ENCODE results near the gene IBTK.

- TF ChIP-seq, protein P1, sequence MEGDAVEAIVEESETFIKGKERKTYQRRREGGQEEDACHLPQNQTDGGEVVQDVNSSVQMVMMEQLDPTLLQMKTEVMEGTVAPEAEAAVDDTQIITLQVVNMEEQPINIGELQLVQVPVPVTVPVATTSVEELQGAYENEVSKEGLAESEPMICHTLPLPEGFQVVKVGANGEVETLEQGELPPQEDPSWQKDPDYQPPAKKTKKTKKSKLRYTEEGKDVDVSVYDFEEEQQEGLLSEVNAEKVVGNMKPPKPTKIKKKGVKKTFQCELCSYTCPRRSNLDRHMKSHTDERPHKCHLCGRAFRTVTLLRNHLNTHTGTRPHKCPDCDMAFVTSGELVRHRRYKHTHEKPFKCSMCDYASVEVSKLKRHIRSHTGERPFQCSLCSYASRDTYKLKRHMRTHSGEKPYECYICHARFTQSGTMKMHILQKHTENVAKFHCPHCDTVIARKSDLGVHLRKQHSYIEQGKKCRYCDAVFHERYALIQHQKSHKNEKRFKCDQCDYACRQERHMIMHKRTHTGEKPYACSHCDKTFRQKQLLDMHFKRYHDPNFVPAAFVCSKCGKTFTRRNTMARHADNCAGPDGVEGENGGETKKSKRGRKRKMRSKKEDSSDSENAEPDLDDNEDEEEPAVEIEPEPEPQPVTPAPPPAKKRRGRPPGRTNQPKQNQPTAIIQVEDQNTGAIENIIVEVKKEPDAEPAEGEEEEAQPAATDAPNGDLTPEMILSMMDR (IDR thresholded peaks at IDR 0.05 in 8 of 11, conservative IDR thresholded peaks at IDR 0.05 in 3 of 11) = no peak
- TF ChIP-seq POLR2AphosphoS5 (IDR thresholded peaks at IDR 0.05) = no peak
Measured at GRCh38 chr6:82185948-82186535, 61.5 kb downstream of the IBTK start.
